GF-D8 (cell line): ENCODE results near the gene CTAG1B.
"Not testable (repeated sequence)": the region's sequence is repeated elsewhere in the genome, so short reads cannot be mapped to it uniquely, and the experiment has no call there.

Experiments used
- DNase-seq: peaks from one replicate; lab custom pipeline; 2025; lab: John Stamatoyannopoulos, UW

Gene CTAG1B

GRCh38 chrX:154619182-154619581 lies at the start of gene CTAG1B:
CTAG1B (minus strand) TSS chrX:154619282; CDS start chrX:154619218, 64 bp downstream.
- not testable (repeated sequence) for DNase-seq

- DNase-seq: no peak
These were observed 42.8 kb upstream of the CTAG1B start for GRCh38 chrX:154661899-154662298.

GRCh38 chrX:154661170-154661569 lies 42.1 kb upstream of the CTAG1B start:
- DNase-seq: no peak

GRCh38 chrX:154660541-154660940 lies 41.5 kb upstream of the CTAG1B start:
- no peak for DNase-seq

DNA sequence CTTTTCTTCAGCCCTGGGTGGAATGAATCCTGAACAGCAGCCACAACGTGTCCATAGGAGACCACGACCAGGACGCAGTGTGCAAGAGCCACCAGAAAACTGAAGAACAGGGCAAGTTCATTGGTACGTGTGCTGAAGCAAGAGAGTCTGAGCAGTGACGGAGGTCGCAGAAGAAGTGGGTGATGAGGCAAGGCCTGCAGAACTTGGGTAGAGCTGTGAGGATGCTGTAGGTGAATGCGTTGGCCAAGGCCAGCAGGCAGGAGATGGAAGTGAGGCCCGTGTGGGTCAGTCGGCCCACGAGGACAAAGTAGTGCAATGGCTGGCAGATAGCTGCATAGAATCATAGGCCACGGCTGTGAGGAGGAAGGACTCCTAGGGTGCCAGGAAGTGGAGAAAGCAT lies 39.9 kb upstream of the CTAG1B start:
- no peak for DNase-seq

GRCh38 chrX:154658187-154658586 lies 39.1 kb upstream of the CTAG1B start:
- no peak for DNase-seq

DNA sequence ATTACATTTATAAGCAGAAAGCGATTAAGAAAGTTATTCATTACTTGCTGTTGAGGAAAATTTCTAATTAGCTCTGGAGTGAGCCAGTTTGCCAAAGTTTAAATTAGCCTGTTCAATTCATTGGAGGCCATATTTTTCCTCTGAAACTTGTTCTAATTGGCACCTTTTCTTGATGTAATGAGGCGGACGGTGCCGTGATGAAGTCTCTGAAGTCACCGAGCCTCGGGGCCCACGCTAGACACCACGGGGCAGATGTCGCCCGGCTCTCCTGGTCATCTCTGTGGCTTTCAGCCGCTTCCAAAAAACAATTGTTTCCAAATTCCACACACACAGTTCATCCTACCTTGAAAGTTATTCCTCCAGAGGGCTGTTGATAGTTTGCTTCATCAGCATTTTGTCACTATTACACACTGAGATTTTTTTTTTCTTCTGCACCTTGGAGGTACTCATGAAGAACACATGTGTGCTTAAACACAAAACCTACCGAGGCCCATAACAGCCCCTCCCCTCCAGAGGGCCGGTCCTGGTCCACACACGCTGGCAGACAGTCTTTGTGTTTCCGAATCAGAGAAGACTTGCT lies 38.2 kb upstream of the CTAG1B start:
- DNase-seq: no peak

- no peak for DNase-seq
These were observed 36.7 kb upstream of the CTAG1B start for GRCh38 chrX:154655786-154656185.

DNA sequence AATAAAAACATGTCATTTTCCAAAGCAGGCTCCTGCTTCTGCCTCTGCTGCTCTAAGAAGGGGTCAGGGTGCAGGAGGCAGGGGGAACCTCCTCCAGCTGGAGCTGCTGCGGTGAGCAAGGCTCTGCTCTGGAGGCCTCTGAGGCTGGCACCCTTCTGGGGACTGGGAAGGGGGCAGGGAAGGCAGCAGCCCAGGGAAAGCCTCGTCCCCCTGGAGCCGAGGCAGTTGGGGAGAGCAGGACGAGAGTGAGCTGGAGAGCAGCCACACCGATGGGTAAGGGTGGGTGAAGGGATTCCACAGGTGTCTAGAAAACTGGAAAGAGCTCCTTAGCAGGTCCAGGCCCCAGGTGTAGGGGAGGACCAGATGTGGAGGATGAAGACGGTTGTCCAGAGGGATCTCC lies 36.3 kb upstream of the CTAG1B start:
- DNase-seq: no peak

GRCh38 chrX:154654925-154655324 lies 35.8 kb upstream of the CTAG1B start:
- no peak for DNase-seq

DNA sequence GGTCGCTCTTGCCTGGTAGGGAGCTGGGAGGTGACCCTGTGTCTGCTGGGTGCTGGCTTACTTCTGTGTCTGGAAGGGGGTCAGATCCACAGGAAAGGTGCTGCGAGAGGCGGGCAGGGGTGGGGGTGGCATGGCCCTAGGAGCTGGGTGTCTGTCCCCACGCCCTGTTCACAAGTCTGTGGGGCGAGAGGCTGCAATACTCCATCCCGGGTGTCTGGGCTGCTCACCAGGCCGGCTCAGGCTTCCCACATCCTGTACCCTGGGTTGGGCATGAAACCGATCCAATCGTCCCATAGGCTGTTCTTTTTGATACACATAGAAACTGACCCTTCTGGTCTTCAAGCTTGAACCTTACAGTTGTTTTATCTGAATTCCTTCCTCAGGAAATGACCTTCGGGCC lies 35.3 kb upstream of the CTAG1B start:
- no peak for DNase-seq

- DNase-seq: not testable (repeated sequence)
These were observed 34.3 kb upstream of the CTAG1B start, which contains the start of gene CTAG2 for GRCh38 chrX:154653413-154653812. CTAG2 (minus strand) TSS chrX:154653579; CDS start chrX:154653515, 64 bp downstream.

GRCh38 chrX:154653048-154653401 lies 33.9 kb upstream of the CTAG1B start:
- no peak for DNase-seq

GRCh38 chrX:154652311-154653047 lies 33.4 kb upstream of the CTAG1B start:
- DNase-seq: no peak

DNA sequence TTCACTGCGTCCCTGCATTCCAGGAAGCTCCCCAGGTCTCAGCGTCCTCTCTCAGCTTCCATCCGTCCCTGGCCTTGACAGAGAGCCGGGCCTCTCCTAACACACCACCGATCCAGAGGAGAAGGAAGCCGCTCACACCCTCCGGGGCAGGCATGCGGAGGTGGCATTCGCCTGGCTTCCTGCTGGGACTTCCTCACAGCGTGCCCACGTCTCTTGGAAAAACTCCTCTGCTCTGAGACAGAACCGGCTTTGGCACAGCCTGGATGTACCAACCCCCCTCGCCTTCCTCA lies 31.1 kb upstream of the CTAG1B start:
- DNase-seq: no peak

- DNase-seq: no peak
These were observed 30.6 kb upstream of the CTAG1B start for GRCh38 chrX:154649503-154650220.

GRCh38 chrX:154648931-154649330 lies 29.8 kb upstream of the CTAG1B start:
- no peak for DNase-seq

DNA sequence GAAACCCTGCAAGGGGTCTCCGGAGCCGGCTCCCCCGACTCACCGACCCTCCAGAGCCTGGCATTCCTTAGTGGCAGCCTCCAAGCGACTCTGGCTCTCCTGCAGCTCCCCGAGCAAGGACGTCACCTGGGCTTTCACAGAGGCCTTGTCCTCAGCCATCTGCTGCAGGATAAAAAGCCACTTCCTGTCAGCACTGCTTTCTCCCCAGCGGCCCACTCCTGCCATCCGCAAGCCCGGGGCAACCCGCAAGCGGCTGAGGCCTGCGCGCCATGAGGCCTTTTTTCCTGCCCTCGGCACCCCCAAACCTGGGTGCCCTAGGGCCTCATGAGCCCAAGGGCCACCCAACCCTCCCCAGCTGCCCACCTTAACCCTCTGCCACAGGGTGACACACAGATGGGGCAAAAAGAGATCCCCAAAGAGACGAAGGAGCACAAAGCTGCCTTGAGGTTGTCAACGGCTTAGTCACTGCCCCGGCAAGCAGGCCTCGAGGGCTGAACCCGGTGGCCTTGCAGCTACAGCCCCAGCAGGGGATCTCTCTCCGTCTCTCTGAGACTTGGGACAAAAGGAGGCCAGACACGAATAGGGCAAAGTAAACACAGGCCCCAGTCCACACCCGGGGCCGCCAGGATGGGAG lies 26.8 kb upstream of the CTAG1B start:
- DNase-seq: not testable (repeated sequence)

GRCh38 chrX:154643708-154644107 lies 24.6 kb upstream of the CTAG1B start:
- not testable (repeated sequence) for DNase-seq

GRCh38 chrX:154641740-154642139 lies 22.7 kb upstream of the CTAG1B start:
- not testable (repeated sequence) for DNase-seq

GRCh38 chrX:154633661-154634060 lies 14.6 kb upstream of the CTAG1B start:
- not testable (repeated sequence) for DNase-seq

DNA sequence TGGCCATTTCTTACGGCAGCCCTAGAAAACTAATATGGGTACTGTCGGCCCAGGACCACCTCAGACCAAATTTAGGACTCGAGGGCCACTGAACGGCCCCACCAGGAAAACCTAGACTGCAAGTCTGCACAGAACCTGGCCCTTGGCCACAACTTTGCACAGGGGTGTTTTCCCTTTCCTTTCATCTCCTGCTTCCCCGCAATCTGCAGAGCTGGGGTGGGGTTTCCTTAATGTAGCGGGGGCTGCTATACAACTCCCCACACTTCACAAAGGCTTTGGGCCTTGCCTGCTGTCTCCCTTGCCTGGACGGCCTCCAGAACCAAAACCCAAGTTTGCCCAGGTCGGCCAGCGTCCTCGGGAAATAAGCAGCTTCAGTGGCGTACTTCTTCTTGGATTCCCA lies 11.9 kb upstream of the CTAG1B start:
- not testable (repeated sequence) for DNase-seq

DNA sequence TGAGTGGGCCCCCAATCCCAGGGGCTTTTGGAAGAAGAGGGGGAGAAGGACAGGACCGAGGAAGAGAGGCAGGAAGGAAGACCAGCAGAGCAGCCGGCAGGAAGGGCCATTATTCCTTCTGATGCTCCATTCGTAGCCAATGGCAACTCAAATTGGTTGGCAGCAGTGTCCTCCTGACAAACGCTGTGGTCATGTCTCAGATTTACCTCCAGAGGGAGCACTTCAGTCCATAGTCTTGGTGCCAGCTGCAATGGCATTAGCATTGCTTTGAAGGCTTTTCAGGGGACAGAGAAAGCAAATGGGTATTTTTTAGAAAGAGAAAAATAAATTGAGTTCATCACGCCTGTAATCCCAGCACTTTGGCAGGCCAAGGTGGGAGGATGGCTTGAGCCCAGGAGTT lies 9.9 kb upstream of the CTAG1B start:
- DNase-seq: not testable (repeated sequence)
